ENCODE measurements around the gene HSD17B10. TPM values are rescaled to one million over a fixed set of nuclear protein-coding genes. Genes with fewer than 3 reads are reported as not detected.

Gene HSD17B10
- total RNA-seq, 1 experiment from 2014 or later: 132 TPM

GRCh38 chrX:53422861-53423306 lies 11.3 kb downstream of the HSD17B10 start, which contains the start of gene RIBC1:
TSS of gene RIBC1 (plus strand) at chrX:53422873. CDS start at chrX:53426277, 3,404 bp downstream.
- ChIA-PET CTCF (interaction anchor here (0.7 to 1.1 kb wide), 2 partner anchors 23 to 105 kb away, joined by 4 read pairs; no protein-coding TSS in a partner anchor), POLR2A (ENCODE audit: low non-redundant PET) (interaction anchor here (0.6 to 0.8 kb wide), 3 partner anchors 24 to 128 kb away, joined by 5 to 7 read pairs (median 7); no protein-coding TSS in a partner anchor)
- H3K36me3 ChIP-seq (ENCODE audit: insufficient read depth, low read length, poor library complexity, severe bottlenecking): peaks cover 3% of the 10 kb centered on the region
- no TSS peak for BruUV-seq (replicated peaks)
- no peaks in the 10 kb centered on the region for H3K4me1 ChIP-seq (ENCODE audit: insufficient read depth, low read length, poor library complexity, severe bottlenecking)
- no peaks in the 10 kb centered on the region for H3K9me3 ChIP-seq (ENCODE audit: low read depth, low read length, poor library complexity, severe bottlenecking)
- intact Hi-C loops (cut with micrococcal nuclease; ENCODE audit: unreplicated experiment): no loop called here
- peak within 1 kb of the TSS; percentile 94 for H3K27ac ChIP-seq (ENCODE audit: low read depth, low read length, poor library complexity, severe bottlenecking)
- DNase-seq (ENCODE audit: low spot score): no peak
- no peaks in the 10 kb centered on the region for H3K27me3 ChIP-seq (replicated peaks; ENCODE audit: insufficient read depth, low read depth, low read length, poor library complexity)
- TF ChIP-seq EZH2 (IDR thresholded peaks at IDR 0.05; ENCODE audit: borderline replicate concordance, low read depth, low read length, poor library complexity, severe bottlenecking): no peak
- no peak for TF ChIP-seq CTCF (conservative IDR thresholded peaks at IDR 0.05; ENCODE audit: low read depth, low read length)
- H3K4me3 ChIP-seq (ENCODE audit: low read depth, low read length, poor library complexity, severe bottlenecking): peak within 1 kb of the TSS; percentile 69

GRCh38 chrX:53422086-53422860 lies 11.9 kb downstream of the HSD17B10 start, which contains the start of gene SMC1A:
TSS of gene SMC1A (minus strand) at chrX:53422654. CDS start at chrX:53422600, 54 bp downstream.
- POLR2A ChIA-PET (ENCODE audit: low non-redundant PET): interaction anchor here (0.6 to 0.8 kb wide), 3 partner anchors 72 to 159 kb away, joined by 3 to 7 read pairs (median 5); no protein-coding TSS in a partner anchor
- intact Hi-C loops (cut with micrococcal nuclease; ENCODE audit: unreplicated experiment): no loop called here
- DNase-seq (ENCODE audit: low spot score): peak; percentile 99
- H3K4me1 ChIP-seq (ENCODE audit: insufficient read depth, low read length, poor library complexity, severe bottlenecking): no peaks in the 10 kb centered on the region
- BruUV-seq (replicated peaks): no TSS peak
- no peaks in the 10 kb centered on the region for H3K27me3 ChIP-seq (replicated peaks; ENCODE audit: insufficient read depth, low read depth, low read length, poor library complexity)
- CTCF ChIA-PET: interaction anchor here (0.7 to 1.1 kb wide), 2 partner anchors 24 to 105 kb away, joined by 4 read pairs; no protein-coding TSS in a partner anchor
- H3K4me3 ChIP-seq (ENCODE audit: low read depth, low read length, poor library complexity, severe bottlenecking): peak within 1 kb of the TSS; percentile 69
- H3K9me3 ChIP-seq (ENCODE audit: low read depth, low read length, poor library complexity, severe bottlenecking): no peaks in the 10 kb centered on the region
- TF ChIP-seq EZH2 (IDR thresholded peaks at IDR 0.05; ENCODE audit: borderline replicate concordance, low read depth, low read length, poor library complexity, severe bottlenecking) (no peak), CTCF (conservative IDR thresholded peaks at IDR 0.05; ENCODE audit: low read depth, low read length) (no peak)
- H3K36me3 ChIP-seq (ENCODE audit: insufficient read depth, low read length, poor library complexity, severe bottlenecking): peaks cover 7% of the 10 kb centered on the region
- H3K27ac ChIP-seq (ENCODE audit: low read depth, low read length, poor library complexity, severe bottlenecking): peak within 1 kb of the TSS; percentile 94

- Histone ChIP-seq H3K4me1 (ENCODE audit: insufficient read depth, low read length, poor library complexity, severe bottlenecking) (no peaks in the 10 kb centered on the region), H3K9me3 (ENCODE audit: low read depth, low read length, poor library complexity, severe bottlenecking) (no peaks in the 10 kb centered on the region), H3K27me3 (replicated peaks; ENCODE audit: insufficient read depth, low read depth, low read length, poor library complexity) (no peaks in the 10 kb centered on the region), H3K36me3 (ENCODE audit: insufficient read depth, low read length, poor library complexity, severe bottlenecking) (peaks cover 7% of the 10 kb centered on the region), H3K4me3 (ENCODE audit: low read depth, low read length, poor library complexity, severe bottlenecking) (peak overlapping the region; percentile 69), H3K27ac (ENCODE audit: low read depth, low read length, poor library complexity, severe bottlenecking) (peak overlapping the region; percentile 94)
- TF ChIP-seq EZH2 (IDR thresholded peaks at IDR 0.05; ENCODE audit: borderline replicate concordance, low read depth, low read length, poor library complexity, severe bottlenecking): no peak
- TF ChIP-seq CTCF (conservative IDR thresholded peaks at IDR 0.05; ENCODE audit: low read depth, low read length): no peak
- no peak for DNase-seq (ENCODE audit: low spot score)
- intact Hi-C loops (cut with micrococcal nuclease; ENCODE audit: unreplicated experiment): no loop called here
- CTCF ChIA-PET: no interaction called here
- POLR2A ChIA-PET (ENCODE audit: low non-redundant PET): interaction anchor here (0.6 kb wide), 1 partner anchor 159 kb away, joined by 3 read pairs; no protein-coding TSS in a partner anchor
- no TSS peak for BruUV-seq (replicated peaks)
These were observed 12.4 kb downstream of the HSD17B10 start for GRCh38 chrX:53421772-53422085.

Measured in A673 (cell line).